Epithelial cell of esophagus (primary cell): Measurements from ENCODE around the gene MCC.

Experiments
- DNase-seq: peaks from one replicate; pipeline ENCODE4 v3.0.0; 2010; ENCODE audit warnings: low read depth
- H3K4me3 ChIP-seq: 2 replicates; pipeline ENCODE4 v1.5.1; 2011; ENCODE audit warnings: mild to moderate bottlenecking, low read length, control low read depth
- CTCF ChIP-seq: IDR thresholded peaks from 2 replicates; pipeline ENCODE4 v1.5.1; 2011; ENCODE audit warnings: low read depth, mild to moderate bottlenecking, low read length, control low read depth, inconsistent platforms; ENCODE audit not compliant: insufficient read depth; ENCODE audit errors: missing control alignments

Gene MCC

GRCh38 chr5:113054899-113055298 lies 433.4 kb downstream of the MCC start:
- no peak for DNase-seq
- no peak overlapping the region for H3K4me3 ChIP-seq
- no peak for TF ChIP-seq CTCF

- no peak overlapping the region for H3K4me3 ChIP-seq
- no peak for DNase-seq
- no peak for TF ChIP-seq CTCF
These were observed 434.7 kb downstream of the MCC start for GRCh38 chr5:113053511-113053995.

GRCh38 chr5:113052041-113052795 lies 436.0 kb downstream of the MCC start:
- no peak for TF ChIP-seq CTCF
- no peak for DNase-seq
- no peak overlapping the region for H3K4me3 ChIP-seq

- H3K4me3 ChIP-seq = no peak overlapping the region
- DNase-seq = peak; percentile 83
- TF ChIP-seq CTCF = no peak
These were observed 437.4 kb downstream of the MCC start for GRCh38 chr5:113050721-113051382.

- no peak for DNase-seq
- no peak for TF ChIP-seq CTCF
- no peak overlapping the region for H3K4me3 ChIP-seq
These were observed 439.3 kb downstream of the MCC start for GRCh38 chr5:113048931-113049330.

GRCh38 chr5:113047733-113048652 lies 440.3 kb downstream of the MCC start:
- no peak for TF ChIP-seq CTCF
- no peak overlapping the region for H3K4me3 ChIP-seq
- DNase-seq = no peak
